IPS-NIHi7 (cell line): ENCODE results near the gene LMCD1.

Experiments
- DNase-seq: peaks from one replicate; pipeline ENCODE4 v3.0.0; 2012; ENCODE audit warnings: mixed read lengths; ENCODE audit errors: extremely low spot score

Gene LMCD1

GRCh38 chr3:8505621-8506020 is 4.0 kb downstream of the LMCD1 start:
- no peak for DNase-seq

GRCh38 chr3:8506571-8507061 is 5.0 kb downstream of the LMCD1 start:
- DNase-seq: no peak

- DNase-seq: no peak
Observed at GRCh38 chr3:8507496-8507895, 5.9 kb downstream of the LMCD1 start.

GRCh38 chr3:8509961-8510360 is 8.3 kb downstream of the LMCD1 start:
- DNase-seq: no peak

- DNase-seq: no peak
Observed at GRCh38 chr3:8512234-8512633, 10.6 kb downstream of the LMCD1 start.

GRCh38 chr3:8516047-8516661 is 14.5 kb downstream of the LMCD1 start:
- DNase-seq: no peak

- DNase-seq: no peak
Observed at GRCh38 chr3:8516783-8517182, 15.2 kb downstream of the LMCD1 start.

- DNase-seq: no peak
Observed at GRCh38 chr3:8517487-8517886, 15.9 kb downstream of the LMCD1 start.

- DNase-seq: no peak
Observed at GRCh38 chr3:8518138-8518537, 16.5 kb downstream of the LMCD1 start.

GRCh38 chr3:8519156-8519555 is 17.5 kb downstream of the LMCD1 start:
- DNase-seq: no peak

GRCh38 chr3:8519774-8520448 is 18.3 kb downstream of the LMCD1 start:
- DNase-seq: no peak

GRCh38 chr3:8520816-8521403 is 19.3 kb downstream of the LMCD1 start:
- DNase-seq: no peak

GRCh38 chr3:8523041-8523440 is 21.4 kb downstream of the LMCD1 start:
- DNase-seq: no peak

GRCh38 chr3:8524249-8524648 is 22.6 kb downstream of the LMCD1 start:
- DNase-seq: no peak

- DNase-seq: no peak
Observed at GRCh38 chr3:8524656-8525399, 23.2 kb downstream of the LMCD1 start.

GRCh38 chr3:8525893-8526292 is 24.3 kb downstream of the LMCD1 start:
- no peak for DNase-seq

- DNase-seq: no peak
Observed at GRCh38 chr3:8529181-8529637, 27.6 kb downstream of the LMCD1 start.

- no peak for DNase-seq
Observed at GRCh38 chr3:8529738-8530525, 28.3 kb downstream of the LMCD1 start.

- DNase-seq: no peak
Observed at GRCh38 chr3:8530581-8530980, 29.0 kb downstream of the LMCD1 start.

- DNase-seq: no peak
Observed at GRCh38 chr3:8532251-8532871, 30.7 kb downstream of the LMCD1 start.
